Fibroblast of villous mesenchyme (primary cell): ENCODE results near the gene CD22. TPM values are rescaled to one million over a fixed set of nuclear protein-coding genes. Genes with fewer than 3 reads are reported as not detected.

Source experiments
- DNase-seq: peaks from one replicate; pipeline ENCODE4 v3.0.0-alpha.2; 2010; ENCODE audit warnings: low read depth
- H3K4me3 ChIP-seq: 2 replicates; pipeline ENCODE4 v1.5.1; 2011; ENCODE audit warnings: low read depth, mild to moderate bottlenecking, low read length
- CTCF ChIP-seq: IDR thresholded peaks from 2 replicates; pipeline ENCODE4 v1.5.1; 2012; ENCODE audit warnings: low read depth, mild to moderate bottlenecking, low read length; ENCODE audit not compliant: insufficient read depth
- total RNA-seq: library from RNA; depleted of rRNA; stranded (reverse); fragments of >200 nt; gene quantifications from 2 replicates; pipeline ENCODE4 v1.2.3, GENCODE V29; 2012

The CD22 gene
- total RNA-seq, 1 donor = not detected

GRCh38 chr19:35313587-35313986, 15.4 kb upstream of the CD22 start:
- TF ChIP-seq CTCF = no peak
- H3K4me3 ChIP-seq = no peak overlapping the region
- no peak for DNase-seq

GRCh38 chr19:35314031-35314430, 15.0 kb upstream of the CD22 start:
- DNase-seq = no peak
- no peak overlapping the region for H3K4me3 ChIP-seq
- no peak for TF ChIP-seq CTCF

- H3K4me3 ChIP-seq = no peak overlapping the region
- no peak for DNase-seq
- TF ChIP-seq CTCF = no peak
These were observed 14.0 kb upstream of the CD22 start for GRCh38 chr19:35314858-35315470.

GRCh38 chr19:35315883-35316282, 13.1 kb upstream of the CD22 start:
- H3K4me3 ChIP-seq = no peak overlapping the region
- DNase-seq = no peak
- no peak for TF ChIP-seq CTCF

GRCh38 chr19:35316560-35316959, 12.4 kb upstream of the CD22 start:
- TF ChIP-seq CTCF = no peak

GRCh38 chr19:35317464-35318043, 11.4 kb upstream of the CD22 start:
- no peak for TF ChIP-seq CTCF
- DNase-seq = no peak
- H3K4me3 ChIP-seq = no peak overlapping the region

More at GRCh38 chr19:35316560-35316959, 12.4 kb upstream of the CD22 start:
- DNase-seq = no peak
- no peak overlapping the region for H3K4me3 ChIP-seq
